RWPE2 (cell line): ENCODE measurements around the gene ZNF487.
A peak's percentile ranks its signal among the peaks of the same experiment; 100 is the strongest.
"Not testable (repeated sequence)": the region's sequence is repeated elsewhere in the genome, so short reads cannot be mapped to it uniquely, and the experiment has no call there.

Source experiments
- ATAC-seq: fragments of 200-7000 bp; cut with Tn5 transposase; 3 replicates; pipeline ENCODE4 v1.9.1; 2021; ENCODE audit warnings: low read depth
- DNase-seq: peaks from one replicate; pipeline ENCODE4 v3.0.0-alpha.2; 2020; ENCODE audit warnings: low spot score
- H3K27ac ChIP-seq: fragments of 450-650 bp; 2 replicates; pipeline ENCODE4 v1.5.1; 2017; ENCODE audit warnings: mild to moderate bottlenecking; ENCODE audit not compliant: poor library complexity, severe bottlenecking
- H3K27me3 ChIP-seq: fragments of 250-450 bp; sonication (Bioruptor Pico); 2 replicates; pipeline ENCODE4 v1.5.1; 2021; ENCODE audit warnings: mild to moderate bottlenecking, moderate library complexity; ENCODE audit not compliant: insufficient read depth, poor library complexity, severe bottlenecking
- H3K36me3 ChIP-seq: fragments of 250-450 bp; sonication (Bioruptor Pico); 2 replicates; pipeline ENCODE4 v1.5.1; 2020; ENCODE audit warnings: low read depth, mild to moderate bottlenecking, moderate library complexity
- H3K4me1 ChIP-seq: fragments of 250-450 bp; sonication (Bioruptor Pico); 2 replicates; pipeline ENCODE4 v1.5.1; 2021; ENCODE audit warnings: mild to moderate bottlenecking, moderate library complexity; ENCODE audit not compliant: insufficient read depth, poor library complexity, severe bottlenecking
- H3K4me3 ChIP-seq: fragments of 250-450 bp; sonication (Bioruptor Pico); 2 replicates; pipeline ENCODE4 v1.5.1; 2021; ENCODE audit warnings: mild to moderate bottlenecking, moderate library complexity; ENCODE audit not compliant: severe bottlenecking
- H3K9me3 ChIP-seq: fragments of 250-450 bp; sonication (Bioruptor Pico); 2 replicates; pipeline ENCODE4 v1.5.1; 2021; ENCODE audit warnings: mild to moderate bottlenecking, moderate library complexity; ENCODE audit not compliant: severe bottlenecking
- TF ChIP-seq, protein P1 (sequence below): fragments of 450-650 bp; IDR thresholded peaks from one replicate; pipeline ENCODE4 v1.5.1; 2017; ENCODE audit warnings: mild to moderate bottlenecking, moderate library complexity; ENCODE audit not compliant: poor library complexity, severe bottlenecking

Gene ZNF487

DNA sequence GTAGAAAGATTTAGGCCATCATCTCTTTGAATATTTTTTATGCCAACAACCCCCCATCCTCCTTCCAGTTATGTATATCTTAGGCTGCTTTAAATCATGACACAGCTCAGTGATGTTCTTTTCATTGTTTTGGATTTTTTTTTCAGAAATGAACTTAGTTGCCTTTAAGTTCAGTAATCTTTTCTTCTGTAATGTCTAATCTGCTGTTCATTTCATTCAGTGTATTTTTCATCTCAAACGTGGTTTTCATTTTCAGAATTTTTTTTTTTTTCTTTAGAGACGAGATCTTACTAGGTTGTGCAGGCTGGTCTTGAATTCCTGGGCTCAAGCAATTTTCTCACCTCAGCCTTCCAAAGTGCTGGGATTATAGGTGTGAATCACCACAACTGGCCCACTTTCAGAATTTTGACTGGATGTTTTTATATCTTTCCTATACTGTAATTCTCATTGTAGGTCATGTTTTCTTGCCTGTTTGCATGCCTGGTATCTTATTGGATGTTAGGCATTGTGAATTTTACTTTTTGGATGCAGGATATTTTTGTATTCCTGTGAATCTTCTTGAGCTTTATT lies 8.1 kb downstream of the ZNF487 start:
- Histone ChIP-seq H3K27ac (no peak overlapping the region), H3K9me3 (no peaks in the 10 kb centered on the region), H3K4me1 (no peaks in the 10 kb centered on the region), H3K4me3 (no peak overlapping the region), H3K27me3 (no peaks in the 10 kb centered on the region), H3K36me3 (no peaks in the 10 kb centered on the region)
- DNase-seq (no peak), ATAC-seq (no peak)
- TF ChIP-seq, protein P1, sequence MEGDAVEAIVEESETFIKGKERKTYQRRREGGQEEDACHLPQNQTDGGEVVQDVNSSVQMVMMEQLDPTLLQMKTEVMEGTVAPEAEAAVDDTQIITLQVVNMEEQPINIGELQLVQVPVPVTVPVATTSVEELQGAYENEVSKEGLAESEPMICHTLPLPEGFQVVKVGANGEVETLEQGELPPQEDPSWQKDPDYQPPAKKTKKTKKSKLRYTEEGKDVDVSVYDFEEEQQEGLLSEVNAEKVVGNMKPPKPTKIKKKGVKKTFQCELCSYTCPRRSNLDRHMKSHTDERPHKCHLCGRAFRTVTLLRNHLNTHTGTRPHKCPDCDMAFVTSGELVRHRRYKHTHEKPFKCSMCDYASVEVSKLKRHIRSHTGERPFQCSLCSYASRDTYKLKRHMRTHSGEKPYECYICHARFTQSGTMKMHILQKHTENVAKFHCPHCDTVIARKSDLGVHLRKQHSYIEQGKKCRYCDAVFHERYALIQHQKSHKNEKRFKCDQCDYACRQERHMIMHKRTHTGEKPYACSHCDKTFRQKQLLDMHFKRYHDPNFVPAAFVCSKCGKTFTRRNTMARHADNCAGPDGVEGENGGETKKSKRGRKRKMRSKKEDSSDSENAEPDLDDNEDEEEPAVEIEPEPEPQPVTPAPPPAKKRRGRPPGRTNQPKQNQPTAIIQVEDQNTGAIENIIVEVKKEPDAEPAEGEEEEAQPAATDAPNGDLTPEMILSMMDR = no peak

DNA sequence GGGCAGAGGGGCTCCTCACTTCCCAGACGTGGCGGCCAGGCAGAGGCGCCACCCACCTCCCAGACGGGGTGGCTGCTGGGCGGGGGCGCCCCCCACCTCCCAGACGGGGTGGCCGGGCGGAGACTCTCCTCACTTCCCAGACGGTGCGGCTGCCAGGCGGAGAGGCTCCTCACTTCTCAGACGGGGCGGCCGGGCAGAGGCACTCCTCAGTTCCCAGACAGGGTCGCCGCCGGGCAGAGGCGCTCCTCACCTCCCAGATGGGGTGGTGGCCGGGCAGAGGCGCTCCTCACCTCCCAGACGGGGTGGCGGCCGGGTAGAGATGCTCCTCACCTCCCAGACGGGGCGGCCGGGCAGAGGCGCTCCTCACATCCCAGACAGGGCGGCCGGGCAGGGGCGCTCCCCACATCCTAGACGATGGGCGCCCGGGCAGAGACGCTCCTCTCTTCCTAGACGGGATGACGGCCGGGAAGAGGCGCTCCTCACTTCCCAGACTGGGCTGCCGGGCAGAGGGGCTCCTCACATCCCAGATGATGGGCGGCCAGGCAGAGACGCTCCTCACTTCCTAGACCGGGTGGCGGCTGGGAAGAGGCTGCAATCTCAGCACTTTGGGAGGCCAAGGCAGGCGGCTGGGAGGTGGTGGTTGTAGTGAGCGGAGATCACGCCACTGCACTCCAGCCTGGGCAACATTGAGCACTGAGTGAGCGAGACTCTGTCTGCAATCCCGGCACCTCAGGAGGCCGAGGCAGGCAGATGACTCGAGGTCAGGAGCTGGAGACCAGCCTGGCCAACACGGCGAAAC lies 9.5 kb downstream of the ZNF487 start:
- H3K9me3 ChIP-seq, H3K27me3 ChIP-seq, H3K27ac ChIP-seq, H3K36me3 ChIP-seq, DNase-seq, H3K4me3 ChIP-seq, ATAC-seq, H3K4me1 ChIP-seq: not testable (repeated sequence)

DNA sequence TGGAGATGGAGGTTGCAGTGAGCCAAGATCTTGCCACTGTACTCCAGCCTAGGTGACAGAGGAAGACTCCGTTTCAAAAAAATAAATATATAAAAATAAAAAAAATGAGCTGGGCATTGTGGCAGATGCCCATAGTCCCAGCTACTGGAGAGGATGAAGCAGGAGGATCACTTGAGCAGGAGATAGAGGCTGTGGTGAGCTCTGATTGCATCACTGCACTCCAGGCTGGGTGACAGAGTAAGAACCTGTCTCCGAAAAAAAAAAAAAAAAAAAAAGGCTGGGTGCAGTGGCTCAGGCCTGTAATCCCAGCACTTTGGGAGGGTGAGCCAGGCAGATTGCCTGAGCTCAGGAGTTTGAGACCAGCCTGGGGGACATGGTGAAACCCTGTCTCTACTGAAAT lies 11.8 kb downstream of the ZNF487 start:
- no peak overlapping the region for H3K27ac ChIP-seq
- no peaks in the 10 kb centered on the region for H3K36me3 ChIP-seq
- TF ChIP-seq, protein P1 = no peak
- no peak overlapping the region for H3K4me3 ChIP-seq
- DNase-seq (no peak), ATAC-seq (no peak)
- H3K27me3 ChIP-seq = no peaks in the 10 kb centered on the region
- peaks cover 12% of the 10 kb centered on the region for H3K4me1 ChIP-seq
- no peaks in the 10 kb centered on the region for H3K9me3 ChIP-seq

DNA sequence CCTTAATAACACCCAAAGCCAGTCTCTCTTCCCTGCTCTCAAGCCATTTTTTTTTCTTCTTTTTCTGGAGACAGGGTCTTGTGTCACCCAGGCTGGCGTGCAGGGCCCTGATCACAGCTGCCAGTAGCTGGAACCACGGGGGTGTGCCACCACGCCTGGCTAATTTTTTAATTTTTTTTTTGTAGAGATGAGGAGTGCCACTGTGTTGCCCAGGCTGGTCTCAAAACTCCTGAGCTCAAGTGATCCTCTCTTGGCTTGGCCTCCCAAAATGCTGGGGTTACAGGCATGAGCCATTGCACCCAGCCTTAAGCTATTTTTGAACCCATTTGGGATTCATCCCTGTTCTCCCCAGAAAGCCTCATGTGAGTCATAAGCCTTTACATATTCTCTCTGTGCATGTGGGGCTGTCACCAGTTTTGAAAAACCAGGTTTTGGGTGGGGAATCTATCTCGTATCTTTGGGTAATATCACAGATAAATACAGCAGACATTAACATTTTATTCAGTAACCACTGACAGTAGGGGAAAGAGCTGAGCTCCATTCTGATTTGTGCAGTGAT lies 15.5 kb downstream of the ZNF487 start:
- H3K4me3 ChIP-seq = no peak overlapping the region
- peaks cover 12% of the 10 kb centered on the region for H3K4me1 ChIP-seq
- ATAC-seq (no peak), DNase-seq (no peak)
- H3K27me3 ChIP-seq = no peaks in the 10 kb centered on the region
- no peaks in the 10 kb centered on the region for H3K9me3 ChIP-seq
- H3K36me3 ChIP-seq = peaks cover 4% of the 10 kb centered on the region; the same call in 1 of the 2 replicates
- peak overlapping the region; percentile 82 for H3K27ac ChIP-seq
- TF ChIP-seq, protein P1 = no peak

DNA sequence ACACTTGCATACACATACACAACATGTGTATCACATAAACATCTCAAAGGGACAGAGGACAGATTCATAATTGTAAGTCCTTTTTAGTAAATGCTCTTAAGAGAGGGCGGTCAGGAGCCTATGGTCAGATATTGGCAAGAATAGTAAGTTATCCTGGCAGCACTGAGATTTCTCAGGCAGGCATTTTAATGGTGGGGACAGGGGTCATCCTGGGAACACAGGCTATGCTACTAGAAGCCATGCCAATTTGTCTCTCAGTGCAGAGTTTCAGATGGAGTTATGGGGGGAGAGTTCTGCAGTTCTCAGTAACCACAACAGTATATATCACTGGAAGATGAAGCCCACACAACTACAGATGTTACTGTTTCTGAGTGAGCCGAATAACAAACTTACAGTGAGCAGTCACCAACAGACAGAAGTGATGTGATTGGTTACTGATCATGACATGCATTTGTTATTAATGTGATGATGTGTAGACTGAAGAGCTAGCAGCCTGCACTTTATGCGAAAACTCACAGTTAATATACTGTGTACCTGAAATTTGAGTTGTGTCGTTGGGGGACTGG lies 16.4 kb downstream of the ZNF487 start:
- ATAC-seq (no peak), DNase-seq (no peak)
- H3K4me1 ChIP-seq = peaks cover 12% of the 10 kb centered on the region
- TF ChIP-seq, protein P1 = no peak
- H3K36me3 ChIP-seq = peaks cover 4% of the 10 kb centered on the region; the same call in 1 of the 2 replicates
- H3K27me3 ChIP-seq = no peaks in the 10 kb centered on the region
- H3K4me3 ChIP-seq = no peak overlapping the region
- peak overlapping the region; percentile 82 for H3K27ac ChIP-seq
- no peaks in the 10 kb centered on the region for H3K9me3 ChIP-seq

DNA sequence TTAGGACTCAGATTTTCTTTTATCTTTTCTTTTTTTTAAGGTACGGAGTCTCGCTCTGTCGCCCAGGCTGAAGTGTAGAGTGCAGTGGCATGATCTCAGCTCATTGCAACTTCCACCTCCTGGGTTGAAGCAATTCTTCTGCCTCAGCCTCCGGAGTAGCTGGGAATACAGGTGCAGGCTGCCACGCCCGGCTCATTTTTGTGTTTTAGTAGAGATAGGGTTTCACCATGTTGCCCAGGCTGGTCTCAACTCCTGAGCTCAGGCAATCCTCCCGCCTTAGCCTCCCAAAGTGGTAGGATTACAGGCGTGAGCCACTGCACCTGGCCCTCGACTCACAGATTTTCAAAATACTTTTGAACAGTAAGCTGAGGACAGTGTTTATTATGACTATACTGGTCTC lies 17.1 kb downstream of the ZNF487 start:
- Histone ChIP-seq H3K27ac (peak overlapping the region; percentile 66), H3K4me1 (peaks cover 12% of the 10 kb centered on the region)
- not testable (repeated sequence) for H3K36me3 ChIP-seq, H3K27me3 ChIP-seq, DNase-seq, H3K9me3 ChIP-seq, H3K4me3 ChIP-seq, ATAC-seq

DNA sequence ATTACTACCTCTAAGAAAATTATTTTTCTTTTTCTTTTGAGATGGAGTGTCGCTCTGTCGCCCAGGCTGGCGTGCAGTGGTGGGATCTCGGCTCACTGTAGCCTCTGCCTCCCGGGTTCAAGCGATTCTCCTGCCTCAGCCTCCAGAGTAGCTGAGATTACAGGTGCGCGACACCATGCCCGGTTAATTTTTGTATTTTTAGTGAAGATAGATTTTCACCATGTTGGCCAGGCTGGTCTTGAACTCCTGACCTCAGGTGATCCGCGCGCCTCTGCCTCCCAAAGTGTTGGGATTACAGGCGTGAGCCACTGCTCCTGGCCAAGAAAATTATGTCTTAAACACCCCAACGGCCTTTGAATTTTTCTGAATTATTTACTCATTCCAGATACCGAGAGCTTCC lies 19.6 kb downstream of the ZNF487 start:
- H3K9me3 ChIP-seq, H3K4me3 ChIP-seq, H3K27me3 ChIP-seq, ATAC-seq, H3K36me3 ChIP-seq, DNase-seq: not testable (repeated sequence)
- peaks cover 12% of the 10 kb centered on the region for H3K4me1 ChIP-seq
- H3K27ac ChIP-seq = peak overlapping the region; percentile 66
